Endothelial cell of umbilical vein (primary cell): ENCODE results near the gene DYDC2. TPM values are rescaled to one million over a fixed set of nuclear protein-coding genes. Genes with fewer than 3 reads are reported as not detected.

Experiments used
- BruUV-seq: library from RNA; stranded (reverse); fragments of 400-500 nt; replicated peaks from 2 replicates; lab custom pipeline; 2021; lab: Mats Ljungman, UMichigan
- CTCF ChIA-PET: fragments of 300-600, 350-600 bp; sonication (Branson Sonifier 250); formaldehyde crosslinking; loops from one replicate; lab custom pipeline; 2021; ENCODE audit warnings: antibody characterized with exemption, inconsistent platforms; lab: Charles Lee
- POLR2A ChIA-PET: fragments of 300-600, 350-600 bp; sonication (Branson Sonifier 250); formaldehyde crosslinking; loops from one replicate; lab custom pipeline; 2021; ENCODE audit warnings: antibody characterized with exemption, inconsistent platforms; lab: Charles Lee
- DNase-seq: peaks from one replicate; pipeline ENCODE4 v3.0.0-alpha.2; 2011; ENCODE audit warnings: low read depth, low spot score
- FAIRE-seq: peaks from 2 replicates; lab custom pipeline; 2011; peaks lifted over from hg19 to GRCh38; lab: Jason Lieb, UNC
- H2AFZ ChIP-seq: 2 replicates; pipeline ENCODE4 v1.6.0; 2012; ENCODE audit warnings: low read depth, low read length, control low read depth, inconsistent platforms
- H3K27ac ChIP-seq: 2 replicates; pipeline ENCODE4 v1.5.1; 2011; ENCODE audit warnings: low read depth, mild to moderate bottlenecking, control low read depth, low read length, moderate library complexity; ENCODE audit not compliant: insufficient read depth
- H3K27me3 ChIP-seq, 2 experiments: 2 replicates each; pipeline versions ENCODE4 v1.6.0 to v1.6.1; 2011; ENCODE audit warnings: low read length in 2 of 2, mixed read lengths in 1 of 2; ENCODE audit not compliant: control insufficient read depth in 2 of 2, insufficient read depth in 2 of 2
- H3K36me3 ChIP-seq, 2 experiments: 2 replicates in 1 of 2; 3 replicates in 1 of 2; pipeline ENCODE4 v1.5.1; 2011; ENCODE audit warnings: low read length in 2 of 2, mild to moderate bottlenecking in 1 of 2, moderate library complexity in 1 of 2; ENCODE audit not compliant: control insufficient read depth in 2 of 2, insufficient read depth in 2 of 2; ENCODE audit errors: extremely low read depth in 1 of 2
- H3K4me1 ChIP-seq: 3 replicates; pipeline ENCODE4 v1.5.1; 2011; ENCODE audit warnings: mild to moderate bottlenecking, low read length; ENCODE audit not compliant: control insufficient read depth, insufficient read depth; ENCODE audit errors: extremely low read depth
- H3K4me2 ChIP-seq: 2 replicates; pipeline ENCODE4 v1.6.1; 2011; ENCODE audit warnings: low read length, control low read depth, mixed read lengths; ENCODE audit not compliant: insufficient read depth
- H3K4me3 ChIP-seq, 3 experiments: fragments of 200-600 bp in 1 of 3; sonication (generic), shearing (Covaris generic) in 1 of 3; replicated peaks in 1 of 3; 2 replicates each; pipeline ENCODE4 v1.5.1; 2011 to 2016; ENCODE audit warnings: control low read depth in 3 of 3, low read length in 3 of 3, mild to moderate bottlenecking in 2 of 3, inconsistent platforms in 1 of 3, low read depth in 1 of 3, moderate library complexity in 1 of 3; ENCODE audit not compliant: insufficient read depth in 1 of 3
- H3K79me2 ChIP-seq: 2 replicates; pipeline ENCODE4 v1.6.0; 2012; ENCODE audit warnings: low read length, inconsistent platforms; ENCODE audit not compliant: control insufficient read depth, insufficient read depth
- H3K9ac ChIP-seq: replicated peaks from 2 replicates; pipeline ENCODE3; 2011; ENCODE audit warnings: low read length, control low read depth; ENCODE audit not compliant: insufficient read depth; ENCODE audit errors: extremely low read depth
- H3K9me1 ChIP-seq: replicated peaks from 3 replicates; pipeline ENCODE4 v1.6.0; 2011; ENCODE audit warnings: mild to moderate bottlenecking, low read length; ENCODE audit not compliant: control insufficient read depth, insufficient read depth; ENCODE audit errors: extremely low read depth
- H3K9me3 ChIP-seq: replicated peaks from 2 replicates; pipeline ENCODE4 v1.5.1; 2012; ENCODE audit warnings: low read length, inconsistent platforms; ENCODE audit not compliant: control insufficient read depth, insufficient read depth
- H4K20me1 ChIP-seq: replicated peaks from 2 replicates; pipeline ENCODE3; 2011; ENCODE audit warnings: mild to moderate bottlenecking, low read length; ENCODE audit not compliant: control insufficient read depth, insufficient read depth; ENCODE audit errors: extremely low read depth
- CTCF ChIP-seq, 2 donors: IDR thresholded peaks; 1 replicate in 1 of 2; 2 replicates in 1 of 2; pipeline ENCODE4 v1.5.1; 2011; ENCODE audit warnings: low read length in 2 of 2, mild to moderate bottlenecking in 2 of 2, moderate library complexity in 2 of 2, control low read depth in 1 of 2, inconsistent platforms in 1 of 2, low read depth in 1 of 2; ENCODE audit not compliant: insufficient read depth in 1 of 2; ENCODE audit errors: extremely low read depth in 1 of 2
- EZH2 ChIP-seq: IDR thresholded peaks from 2 replicates; pipeline ENCODE4 v1.6.1; 2012; ENCODE audit warnings: borderline replicate concordance, low read depth, mild to moderate bottlenecking, moderate library complexity, low read length, inconsistent platforms; ENCODE audit not compliant: severe bottlenecking
- FOS ChIP-seq: IDR thresholded peaks from 2 replicates; pipeline ENCODE4 v1.6.1; 2011; ENCODE audit warnings: mild to moderate bottlenecking, low read length, moderate library complexity, borderline replicate concordance; ENCODE audit not compliant: insufficient read depth
- GATA2 ChIP-seq: IDR thresholded peaks from 2 replicates; pipeline ENCODE4 v1.7.0; 2011; ENCODE audit warnings: low read depth, mild to moderate bottlenecking, moderate library complexity, mixed read lengths, low read length; ENCODE audit not compliant: insufficient read length, insufficient read depth
- JUN ChIP-seq: IDR thresholded peaks from 2 replicates; pipeline ENCODE4 v1.6.1; 2011; ENCODE audit warnings: borderline replicate concordance, low read depth; ENCODE audit not compliant: insufficient read length, insufficient read depth
- MAX ChIP-seq: IDR thresholded peaks from 2 replicates; pipeline ENCODE4 v1.6.1; 2011; ENCODE audit not compliant: insufficient read depth, insufficient read length
- MYC ChIP-seq: IDR thresholded peaks from one replicate; pipeline ENCODE4 v1.6.1; 2011; ENCODE audit warnings: mild to moderate bottlenecking, low read depth, low read length
- POLR2A ChIP-seq: IDR thresholded peaks from 2 replicates; pipeline ENCODE4 v1.6.1; 2012; ENCODE audit warnings: low read depth, mild to moderate bottlenecking, control low read depth, low read length
- POLR2AphosphoS5 ChIP-seq: IDR thresholded peaks from 2 replicates; pipeline ENCODE4 v1.6.1; 2012; ENCODE audit warnings: low read depth, mild to moderate bottlenecking, control low read depth, low read length, moderate library complexity; ENCODE audit not compliant: insufficient read depth
- dilution Hi-C: fragments of 300-500 bp; cut with MboI; formaldehyde crosslinking; loops from one replicate; pipeline ENCODE4 v1.15.0; 2019; ENCODE audit warnings: low sequenced_read_pairs; ENCODE audit not compliant: extremely low pct_ligation_motif_present
- intact Hi-C: fragments of 100-400 bp; cut with micrococcal nuclease; formaldehyde crosslinking; loops from one replicate; pipeline ENCODE4 v1.10.0; 2022
- polyA plus RNA-seq, 4 experiments: library from polyadenylated mRNA; depleted of rRNA in 3 of 4; stranded (reverse) in 3 of 4; unstranded in 1 of 4; fragments of >200 nt; gene quantifications; 2 replicates each; pipeline versions ENCODE4 v1.2.1 to v1.2.3, GENCODE V29; 2011 to 2012; ENCODE audit warnings: missing spikeins in 1 of 4
- total RNA-seq: library from RNA; stranded (reverse); gene quantifications from 2 replicates; pipeline ENCODE4 v1.2.3, GENCODE V29; 2021

The DYDC2 gene
- total and polyA plus RNA-seq, 2 donors (not counting 3 experiments of a cell fraction or from before 2014, with no cell fraction given) = not detected

- Histone ChIP-seq H2AFZ (no peak overlapping the region), H3K36me3 (no peaks in the 10 kb centered on the region), H3K9me3 (no peaks in the 10 kb centered on the region), H3K27me3 (peaks cover 0 to 2% of the 10 kb centered on the region in 2 experiments), H3K9ac (no peak overlapping the region), H3K4me3 (no peak overlapping the region), H3K9me1 (no peaks in the 10 kb centered on the region), H3K79me2 (no peaks in the 10 kb centered on the region), H3K27ac (no peak overlapping the region), H3K4me1 (no peaks in the 10 kb centered on the region), H4K20me1 (no peaks in the 10 kb centered on the region), H3K4me2 (no peak overlapping the region)
- no peak for FAIRE-seq
- no peak for TF ChIP-seq MYC
- TF ChIP-seq POLR2AphosphoS5 = no peak
- no peak for TF ChIP-seq JUN
- no peak for TF ChIP-seq POLR2A
- no peak for TF ChIP-seq FOS
- TF ChIP-seq GATA2 = no peak
- TF ChIP-seq MAX = no peak
- TF ChIP-seq EZH2 = no peak
- no peak for TF ChIP-seq CTCF (IDR thresholded peaks at IDR 0.05; ENCODE audit: extremely low read depth in 1 of 2, insufficient read depth in 1 of 2, low read depth in 1 of 2, low read length in 2 of 2)
- ChIA-PET POLR2A (no interaction called here), CTCF (no interaction called here)
- no peak for DNase-seq
- BruUV-seq = no TSS peak
- intact Hi-C loops (no loop called here), dilution Hi-C loops (no loop called here)
Measured at GRCh38 chr10:80318742-80319141, 37.8 kb upstream of the DYDC2 start.
